ENCODE data around the gene SUPT3H. TPM values are rescaled to one million over a fixed set of nuclear protein-coding genes. Genes with fewer than 3 reads are reported as not detected.
"Not testable (repeated sequence)": the region's sequence is repeated elsewhere in the genome, so short reads cannot be mapped to it uniquely, and the experiment has no call there.

The SUPT3H gene
- total and polyA plus RNA-seq, 4 experiments from 2014 or later, result 11.8 to 13.6 (median 12.6) TPM

DNA sequence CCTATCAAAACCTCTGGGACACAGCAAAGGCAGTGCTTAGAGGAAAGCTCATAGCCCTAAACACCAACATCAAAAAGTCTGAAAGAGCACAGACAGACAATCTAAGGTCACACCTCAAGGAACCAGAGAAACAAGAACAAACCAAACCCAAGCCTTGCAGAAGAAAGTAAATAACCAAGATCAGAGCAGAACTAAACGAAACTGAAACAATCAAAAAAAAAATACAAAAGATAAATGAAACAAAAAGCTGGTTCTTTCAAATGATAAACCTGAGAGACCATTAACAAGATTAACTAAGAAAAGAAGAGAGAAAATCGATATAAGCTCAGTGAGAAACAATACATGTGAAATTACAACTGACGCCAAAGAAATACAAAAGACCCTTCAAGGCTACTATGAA lies 84.4 kb downstream of the SUPT3H start:
- no peak overlapping the region for H3K27ac ChIP-seq (ENCODE audit: low read depth, low read length)

DNA sequence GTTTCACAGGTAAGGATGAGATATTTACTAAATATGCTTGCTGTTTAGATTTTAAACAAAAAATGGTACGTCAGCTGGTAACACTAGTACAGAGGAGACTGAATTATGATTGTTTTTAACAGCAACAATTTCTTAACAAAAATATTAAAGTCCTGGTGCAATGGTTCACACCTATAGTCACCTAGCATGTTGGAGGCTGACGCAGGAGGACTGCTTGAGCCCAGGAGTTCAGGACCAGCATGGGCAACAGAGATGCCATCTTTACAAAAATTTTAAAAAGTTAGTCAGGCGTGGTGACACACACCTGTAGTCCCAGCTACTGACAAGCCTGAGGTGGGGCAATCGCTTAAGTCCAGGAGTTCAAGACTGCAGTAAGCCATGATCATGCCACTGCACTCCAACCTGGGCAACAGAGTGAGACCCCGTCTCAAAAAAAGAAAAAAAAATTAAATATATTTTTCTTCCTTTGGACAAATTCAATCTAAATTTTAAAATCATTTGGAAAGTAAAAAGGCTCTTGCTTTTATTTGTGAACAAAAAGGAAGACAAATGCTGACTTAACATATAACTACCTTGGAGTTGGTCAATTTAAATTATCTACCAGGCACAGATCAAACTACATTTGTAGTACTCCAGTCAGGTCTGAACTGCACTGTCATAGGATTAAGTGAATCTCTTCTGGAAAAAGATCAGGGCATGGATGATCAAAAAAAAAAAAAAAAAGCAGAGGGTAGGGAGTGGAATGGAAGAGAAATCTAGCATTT lies 87.8 kb downstream of the SUPT3H start:
- intact Hi-C loops (cut with micrococcal nuclease), result loop anchor here (10.0 kb wide), 1 partner anchor 635 kb away; no protein-coding TSS in a partner anchor
- ChIA-PET POLR2A (ENCODE audit: partially characterized antibody) (interaction anchor here (0.5 kb wide), 1 partner anchor 166 kb away, joined by 3 read pairs; no protein-coding TSS in a partner anchor), CTCF (ENCODE audit: partially characterized antibody) (no interaction called here)
- H3K27me3 Mint-ChIP-seq, result no peaks in the 10 kb centered on the region
- Histone ChIP-seq H3K4me1 (ENCODE audit: insufficient read depth, low read length) (peaks cover 22% of the 10 kb centered on the region), H3K27me3 (ENCODE audit: insufficient read depth, low read length) (no peaks in the 10 kb centered on the region), H3K4me3 (ENCODE audit: low read length in 2 of 2) (no peak overlapping the region), H3K27ac (ENCODE audit: low read depth, low read length) (no peak overlapping the region), H3K36me3 (ENCODE audit: insufficient read depth, low read length) (no peaks in the 10 kb centered on the region), H3K9me3 (ENCODE audit: control insufficient read depth in 1 of 2, low read length in 2 of 2) (no peaks in the 10 kb centered on the region)
- no peak overlapping the region for H3K4me3 Mint-ChIP-seq
- no peaks in the 10 kb centered on the region for H3K36me3 Mint-ChIP-seq
- peaks cover 21 to 38% (median 31%) of the 10 kb centered on the region in 4 donors for H3K4me1 Mint-ChIP-seq
- H3K9me3 Mint-ChIP-seq, result peaks cover 0 to 4% (median 2%) of the 10 kb centered on the region in 8 donors
- no peak for DNase-seq
- H3K27ac Mint-ChIP-seq, result peak overlapping the region in 1 of 7 donors; percentile 68

More for the DNA sequence above, 84.4 kb downstream of the SUPT3H start:
- Histone ChIP-seq H3K27me3 (ENCODE audit: insufficient read depth, low read length) (no peaks in the 10 kb centered on the region), H3K4me1 (ENCODE audit: insufficient read depth, low read length) (peaks cover 22% of the 10 kb centered on the region), H3K4me3 (ENCODE audit: low read length in 2 of 2) (no peak overlapping the region), H3K36me3 (ENCODE audit: insufficient read depth, low read length) (no peaks in the 10 kb centered on the region), H3K9me3 (ENCODE audit: control insufficient read depth in 1 of 2, low read length in 2 of 2) (no peaks in the 10 kb centered on the region)
- peak in 4 of 5 donors; percentile 23 to 43 (median 36) for DNase-seq
- H3K27me3 Mint-ChIP-seq, result no peaks in the 10 kb centered on the region
- no peaks in the 10 kb centered on the region for H3K36me3 Mint-ChIP-seq
- intact Hi-C loops (cut with micrococcal nuclease), result loop anchor here (10.0 kb wide), 1 partner anchor 639 kb away; no protein-coding TSS in a partner anchor
- ChIA-PET CTCF (ENCODE audit: partially characterized antibody) (no interaction called here), POLR2A (ENCODE audit: partially characterized antibody) (interaction anchor here (0.6 kb wide), 1 partner anchor 20 kb away, joined by 3 read pairs; no protein-coding TSS in a partner anchor)
- H3K27ac Mint-ChIP-seq, result peak overlapping the region; percentile 0 to 91 (median 54)
- peak overlapping the region; percentile 30 to 79 (median 68) for H3K4me3 Mint-ChIP-seq
- H3K9me3 Mint-ChIP-seq, result peaks cover 0 to 4% (median 0%) of the 10 kb centered on the region in 8 donors
- H3K4me1 Mint-ChIP-seq, result peaks cover 23 to 41% (median 36%) of the 10 kb centered on the region in 4 donors

DNA sequence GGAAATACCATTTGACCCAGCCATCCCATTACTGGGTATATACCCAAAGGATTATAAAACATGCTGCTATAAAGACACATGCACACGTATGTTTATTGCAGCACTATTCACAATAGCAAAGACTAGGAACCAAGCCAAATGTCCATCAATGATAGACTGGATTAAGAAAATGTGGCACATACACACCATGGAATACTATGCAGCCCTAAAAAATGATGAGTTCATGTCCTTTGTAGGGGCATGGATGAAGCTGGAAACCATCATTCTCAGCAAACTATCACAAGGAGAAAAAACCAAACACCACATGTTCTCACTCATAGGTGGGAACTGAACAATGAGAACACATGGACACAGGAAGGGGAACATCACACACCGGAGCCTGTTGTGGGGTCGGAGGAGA lies 91.0 kb downstream of the SUPT3H start:
- H3K4me3 ChIP-seq (ENCODE audit: low read length in 2 of 2); H3K27ac Mint-ChIP-seq; H3K27me3 ChIP-seq (ENCODE audit: insufficient read depth, low read length); intact Hi-C loops (cut with micrococcal nuclease); H3K9me3 Mint-ChIP-seq; H3K27ac ChIP-seq (ENCODE audit: low read depth, low read length); H3K4me1 ChIP-seq (ENCODE audit: insufficient read depth, low read length); H3K4me1 Mint-ChIP-seq; H3K36me3 Mint-ChIP-seq; H3K27me3 Mint-ChIP-seq; H3K36me3 ChIP-seq (ENCODE audit: insufficient read depth, low read length); CTCF ChIA-PET (ENCODE audit: partially characterized antibody); POLR2A ChIA-PET (ENCODE audit: partially characterized antibody); H3K4me3 Mint-ChIP-seq; H3K9me3 ChIP-seq (ENCODE audit: control insufficient read depth in 1 of 2, low read length in 2 of 2); DNase-seq: not testable (repeated sequence)

DNA sequence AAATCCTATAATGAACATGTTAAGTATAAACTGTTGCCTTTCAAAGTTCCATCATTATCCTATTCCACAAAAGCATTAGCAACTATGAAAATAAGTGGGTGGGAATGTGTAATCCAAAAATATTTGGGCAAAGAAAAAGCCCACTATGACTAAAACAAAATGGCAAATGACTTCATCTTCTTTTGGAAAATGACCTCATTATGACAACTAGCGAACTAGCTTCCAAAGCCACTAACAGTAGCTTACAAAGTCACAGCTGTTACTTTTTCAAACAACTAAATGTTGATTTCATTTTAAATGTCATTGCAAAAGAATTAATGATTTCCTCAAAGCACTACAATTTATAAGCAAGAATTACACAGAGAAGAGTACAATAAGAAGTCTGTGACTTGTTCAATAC lies 99.4 kb downstream of the SUPT3H start:
- H3K9me3 ChIP-seq (ENCODE audit: control insufficient read depth in 1 of 2, low read length in 2 of 2), result no peaks in the 10 kb centered on the region
- H3K27ac Mint-ChIP-seq, result no peak overlapping the region
- POLR2A ChIA-PET (ENCODE audit: partially characterized antibody), result no interaction called here
- H3K27ac ChIP-seq (ENCODE audit: low read depth, low read length), result no peak overlapping the region
- intact Hi-C loops (cut with micrococcal nuclease), result no loop called here
- CTCF ChIA-PET (ENCODE audit: partially characterized antibody), result no interaction called here
- no peak overlapping the region for H3K4me3 Mint-ChIP-seq
- H3K27me3 ChIP-seq (ENCODE audit: insufficient read depth, low read length), result no peaks in the 10 kb centered on the region
- H3K36me3 Mint-ChIP-seq, result peaks cover 2 to 25% of the 10 kb centered on the region in 2 donors
- peaks cover 0 to 6% (median 0%) of the 10 kb centered on the region in 8 donors for H3K9me3 Mint-ChIP-seq
- H3K4me1 ChIP-seq (ENCODE audit: insufficient read depth, low read length), result no peaks in the 10 kb centered on the region
- no peaks in the 10 kb centered on the region for H3K27me3 Mint-ChIP-seq
- H3K36me3 ChIP-seq (ENCODE audit: insufficient read depth, low read length), result no peaks in the 10 kb centered on the region
- DNase-seq, result no peak
- H3K4me3 ChIP-seq (ENCODE audit: low read length in 2 of 2), result no peak overlapping the region
- peaks cover 0 to 2% (median 0%) of the 10 kb centered on the region in 4 donors for H3K4me1 Mint-ChIP-seq

DNA sequence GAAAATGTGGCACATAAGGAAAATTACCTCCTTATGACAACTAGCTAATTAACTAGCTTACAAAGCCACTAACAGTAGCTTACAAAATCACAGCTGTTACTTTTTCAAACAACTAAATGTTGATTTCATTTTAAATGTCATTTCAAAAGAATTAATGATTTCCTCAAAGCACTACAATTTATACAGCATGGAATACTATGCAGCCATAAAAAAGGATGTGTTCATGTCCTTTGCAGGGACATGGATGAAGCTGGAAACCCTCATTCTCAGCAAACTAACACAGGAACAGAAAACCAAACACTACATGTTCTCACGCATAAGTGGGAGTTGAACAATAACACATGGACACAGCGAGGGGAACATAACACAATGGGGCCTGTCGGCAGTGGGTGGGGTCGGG lies 100.0 kb downstream of the SUPT3H start:
- H3K27ac Mint-ChIP-seq; H3K9me3 Mint-ChIP-seq; H3K4me1 ChIP-seq (ENCODE audit: insufficient read depth, low read length); H3K36me3 ChIP-seq (ENCODE audit: insufficient read depth, low read length); H3K4me3 Mint-ChIP-seq; H3K27me3 ChIP-seq (ENCODE audit: insufficient read depth, low read length); POLR2A ChIA-PET (ENCODE audit: partially characterized antibody); intact Hi-C loops (cut with micrococcal nuclease); H3K9me3 ChIP-seq (ENCODE audit: control insufficient read depth in 1 of 2, low read length in 2 of 2); H3K4me3 ChIP-seq (ENCODE audit: low read length in 2 of 2); CTCF ChIA-PET (ENCODE audit: partially characterized antibody); H3K27me3 Mint-ChIP-seq; DNase-seq; H3K4me1 Mint-ChIP-seq; H3K27ac ChIP-seq (ENCODE audit: low read depth, low read length): not testable (repeated sequence)
- H3K36me3 Mint-ChIP-seq, result peaks cover 2 to 31% of the 10 kb centered on the region in 2 donors

DNA sequence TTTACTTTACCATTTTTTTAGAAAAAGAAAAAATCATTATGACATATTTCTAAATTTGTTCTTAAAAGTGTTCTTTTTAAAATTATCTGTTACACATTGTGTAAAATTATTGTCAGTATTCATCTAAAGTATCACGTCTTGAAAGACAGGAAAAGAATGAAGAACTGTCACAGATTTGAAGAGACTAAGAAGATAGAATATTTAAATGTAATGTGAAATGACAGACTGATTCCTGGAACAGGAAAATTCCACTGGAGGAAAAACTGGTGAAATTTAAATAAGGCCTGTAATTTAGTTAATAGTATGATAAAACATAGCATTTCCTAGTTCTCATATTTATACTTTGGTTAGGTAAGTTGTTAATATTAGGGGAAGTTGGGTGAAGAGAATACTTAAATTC lies 102.4 kb downstream of the SUPT3H start:
- peaks cover 0 to 9% (median 7%) of the 10 kb centered on the region in 8 donors for H3K9me3 Mint-ChIP-seq
- no peak overlapping the region for H3K27ac Mint-ChIP-seq
- Histone ChIP-seq H3K4me3 (ENCODE audit: low read length in 2 of 2) (no peak overlapping the region), H3K9me3 (ENCODE audit: control insufficient read depth in 1 of 2, low read length in 2 of 2) (no peaks in the 10 kb centered on the region), H3K4me1 (ENCODE audit: insufficient read depth, low read length) (no peaks in the 10 kb centered on the region), H3K27ac (ENCODE audit: low read depth, low read length) (no peak overlapping the region), H3K36me3 (ENCODE audit: insufficient read depth, low read length) (no peaks in the 10 kb centered on the region), H3K27me3 (ENCODE audit: insufficient read depth, low read length) (no peaks in the 10 kb centered on the region)
- peaks cover 0 to 2% (median 0%) of the 10 kb centered on the region in 4 donors for H3K4me1 Mint-ChIP-seq
- CTCF ChIA-PET (ENCODE audit: partially characterized antibody), result no interaction called here
- no peaks in the 10 kb centered on the region for H3K27me3 Mint-ChIP-seq
- H3K4me3 Mint-ChIP-seq, result no peak overlapping the region
- DNase-seq, result no peak
- intact Hi-C loops (cut with micrococcal nuclease), result no loop called here
- POLR2A ChIA-PET (ENCODE audit: partially characterized antibody), result no interaction called here
- peaks cover 2 to 34% of the 10 kb centered on the region in 2 donors for H3K36me3 Mint-ChIP-seq

DNA sequence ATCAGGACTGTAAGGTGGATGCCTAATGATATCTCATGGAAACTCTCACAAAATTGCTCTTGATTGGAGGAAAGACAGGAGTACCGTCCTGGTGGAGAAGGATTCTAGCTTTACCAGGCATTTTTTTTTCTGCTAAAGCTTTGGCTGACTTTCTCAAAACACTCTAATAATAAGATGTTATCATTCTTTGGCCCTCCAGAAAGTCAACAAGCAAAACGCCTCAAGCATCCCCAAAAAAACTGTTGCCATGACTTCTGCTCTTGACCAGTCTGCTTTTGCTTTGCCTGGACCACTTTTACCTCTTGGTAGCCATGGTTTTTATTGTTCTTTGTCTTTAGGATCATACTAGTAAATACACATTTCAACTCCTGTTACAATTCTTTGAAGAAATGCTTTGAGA lies 105.1 kb downstream of the SUPT3H start:
- no peak overlapping the region for H3K27ac ChIP-seq (ENCODE audit: low read depth, low read length)
- no peaks in the 10 kb centered on the region for H3K27me3 ChIP-seq (ENCODE audit: insufficient read depth, low read length)
- no peaks in the 10 kb centered on the region for H3K4me1 ChIP-seq (ENCODE audit: insufficient read depth, low read length)
- Mint-ChIP-seq H3K4me3 (no peak overlapping the region), H3K27ac (no peak overlapping the region), H3K4me1 (no peaks in the 10 kb centered on the region), H3K9me3 (peaks cover 0 to 11% (median 5%) of the 10 kb centered on the region in 8 donors), H3K27me3 (no peaks in the 10 kb centered on the region), H3K36me3 (peaks cover 0 to 23% of the 10 kb centered on the region in 2 donors)
- H3K9me3 ChIP-seq (ENCODE audit: control insufficient read depth in 1 of 2, low read length in 2 of 2), result no peaks in the 10 kb centered on the region
- intact Hi-C loops (cut with micrococcal nuclease), result no loop called here
- H3K36me3 ChIP-seq (ENCODE audit: insufficient read depth, low read length), result no peaks in the 10 kb centered on the region
- H3K4me3 ChIP-seq (ENCODE audit: low read length in 2 of 2), result no peak overlapping the region
- POLR2A ChIA-PET (ENCODE audit: partially characterized antibody), result no interaction called here
- no peak for DNase-seq
- CTCF ChIA-PET (ENCODE audit: partially characterized antibody), result no interaction called here
